ENCODE measurements around the gene IQCB1. TPM values are rescaled to one million over a fixed set of nuclear protein-coding genes. Genes with fewer than 3 reads are reported as not detected.
A peak's percentile ranks its signal among the peaks of the same experiment; 100 is the strongest.

The IQCB1 gene
- total and polyA plus RNA-seq, 10 of the 15 experiments (the other 5 are each of a cell fraction or from before 2014, with no cell fraction given): 36.0 to 69.4 (median 48.9) TPM

DNA sequence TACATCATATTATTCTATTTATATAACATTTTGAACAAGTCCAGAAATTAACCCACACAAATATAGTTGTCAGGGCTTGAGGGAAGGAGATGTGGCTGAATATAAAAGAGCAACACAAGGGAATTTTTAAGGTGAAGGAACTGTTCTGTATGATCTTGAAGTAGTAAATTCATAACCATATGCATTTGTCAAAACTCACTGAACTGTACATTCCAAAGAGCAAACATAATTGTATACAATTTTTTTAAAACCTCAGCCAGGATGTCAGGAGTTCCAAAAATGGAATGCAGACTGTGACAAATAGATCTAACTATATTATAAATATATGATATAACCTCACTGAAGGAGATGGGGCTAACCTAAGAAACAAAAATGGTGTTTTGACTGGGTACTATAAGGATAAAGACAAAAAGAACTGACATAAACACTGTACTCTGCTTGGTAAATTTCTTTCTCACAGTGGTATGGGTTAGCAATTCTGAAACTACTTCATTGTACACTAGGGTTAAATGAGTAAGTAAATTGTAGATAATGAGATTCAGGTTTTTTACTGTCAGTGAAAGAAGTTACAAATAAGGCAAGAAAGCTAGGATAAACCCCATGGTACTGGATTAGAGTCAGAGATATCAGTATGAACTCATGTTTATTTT is 99.7 kb downstream of the IQCB1 start (continued):
- TF ChIP-seq BMI1 (IDR thresholded peaks at IDR 0.05; ENCODE audit: borderline replicate concordance) (no peak), MTA2 (IDR thresholded peaks at IDR 0.05; ENCODE audit: low read depth) (peak; percentile 90), ATF3 (IDR thresholded peaks at IDR 0.05; ENCODE audit: borderline replicate concordance, extremely low read depth, low read depth, low read length) (no peak), POLR2AphosphoS2 (IDR thresholded peaks at IDR 0.05; ENCODE audit: low read depth, low read length) (no peak), NBN (IDR thresholded peaks at IDR 0.05) (no peak), DPF2 (IDR thresholded peaks at IDR 0.05) (peak; percentile 64; the same call in 1 of the 2 replicates), HCFC1 (IDR thresholded peaks at IDR 0.05; ENCODE audit: low read length) (no peak), IRF4 (IDR thresholded peaks at IDR 0.05; ENCODE audit: low read depth, low read length) (peak; percentile 77), ZNF207 (IDR thresholded peaks at IDR 0.05; ENCODE audit: borderline replicate concordance) (no peak), SUZ12 (IDR thresholded peaks at IDR 0.05; ENCODE audit: unreplicated experiment) (no peak), NFXL1 (IDR thresholded peaks at IDR 0.05; ENCODE audit: borderline replicate concordance) (no peak), NFYA (IDR thresholded peaks at IDR 0.05; ENCODE audit: borderline replicate concordance, low read depth, low read length) (no peak), POU2F2 (IDR thresholded peaks at IDR 0.05; ENCODE audit: borderline replicate concordance, low read depth, low read length) (no peak), PAX5 (IDR thresholded peaks at IDR 0.05; ENCODE audit: borderline replicate concordance, low read depth, low read length) (no peak), EED (IDR thresholded peaks at IDR 0.05; ENCODE audit: low read depth) (no peak), ZSCAN29 (IDR thresholded peaks at IDR 0.05) (no peak), RAD51 (IDR thresholded peaks at IDR 0.05) (no peak), CBX3 (IDR thresholded peaks at IDR 0.05; ENCODE audit: borderline replicate concordance, low read depth) (no peak), BCL11A (IDR thresholded peaks at IDR 0.05; ENCODE audit: low read depth, low read length) (peak; percentile 65; the same call in 1 of the 2 replicates), SUPT20H (IDR thresholded peaks at IDR 0.05; ENCODE audit: borderline replicate concordance, control insufficient read depth, low read depth, low read length) (no peak), TCF7 (IDR thresholded peaks at IDR 0.05; ENCODE audit: borderline replicate concordance) (no peak), REST (IDR thresholded peaks at IDR 0.05; ENCODE audit: low read depth, low read length) (no peak)
- TF ChIP-seq, protein P1, sequence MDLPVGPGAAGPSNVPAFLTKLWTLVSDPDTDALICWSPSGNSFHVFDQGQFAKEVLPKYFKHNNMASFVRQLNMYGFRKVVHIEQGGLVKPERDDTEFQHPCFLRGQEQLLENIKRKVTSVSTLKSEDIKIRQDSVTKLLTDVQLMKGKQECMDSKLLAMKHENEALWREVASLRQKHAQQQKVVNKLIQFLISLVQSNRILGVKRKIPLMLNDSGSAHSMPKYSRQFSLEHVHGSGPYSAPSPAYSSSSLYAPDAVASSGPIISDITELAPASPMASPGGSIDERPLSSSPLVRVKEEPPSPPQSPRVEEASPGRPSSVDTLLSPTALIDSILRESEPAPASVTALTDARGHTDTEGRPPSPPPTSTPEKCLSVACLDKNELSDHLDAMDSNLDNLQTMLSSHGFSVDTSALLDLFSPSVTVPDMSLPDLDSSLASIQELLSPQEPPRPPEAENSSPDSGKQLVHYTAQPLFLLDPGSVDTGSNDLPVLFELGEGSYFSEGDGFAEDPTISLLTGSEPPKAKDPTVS (IDR thresholded peaks at IDR 0.05; ENCODE audit: low read depth, low read length): no peak
- TF ChIP-seq, protein P2, sequence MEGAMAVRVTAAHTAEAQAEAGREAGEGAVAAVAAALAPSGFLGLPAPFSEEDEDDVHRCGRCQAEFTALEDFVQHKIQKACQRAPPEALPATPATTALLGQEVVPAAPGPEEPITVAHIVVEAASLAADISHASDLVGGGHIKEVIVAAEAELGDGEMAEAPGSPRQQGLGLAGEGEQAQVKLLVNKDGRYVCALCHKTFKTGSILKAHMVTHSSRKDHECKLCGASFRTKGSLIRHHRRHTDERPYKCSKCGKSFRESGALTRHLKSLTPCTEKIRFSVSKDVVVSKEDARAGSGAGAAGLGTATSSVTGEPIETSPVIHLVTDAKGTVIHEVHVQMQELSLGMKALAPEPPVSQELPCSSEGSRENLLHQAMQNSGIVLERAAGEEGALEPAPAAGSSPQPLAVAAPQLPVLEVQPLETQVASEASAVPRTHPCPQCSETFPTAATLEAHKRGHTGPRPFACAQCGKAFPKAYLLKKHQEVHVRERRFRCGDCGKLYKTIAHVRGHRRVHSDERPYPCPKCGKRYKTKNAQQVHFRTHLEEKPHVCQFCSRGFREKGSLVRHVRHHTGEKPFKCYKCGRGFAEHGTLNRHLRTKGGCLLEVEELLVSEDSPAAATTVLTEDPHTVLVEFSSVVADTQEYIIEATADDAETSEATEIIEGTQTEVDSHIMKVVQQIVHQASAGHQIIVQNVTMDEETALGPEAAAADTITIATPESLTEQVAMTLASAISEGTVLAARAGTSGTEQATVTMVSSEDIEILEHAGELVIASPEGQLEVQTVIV (IDR thresholded peaks at IDR 0.05; ENCODE audit: borderline replicate concordance, partially characterized antibody): no peak

All from GM12878 (cell line).